Aortic smooth muscle cell (primary cell): ENCODE measurements around the gene OR4K2. TPM values are rescaled to one million over a fixed set of nuclear protein-coding genes. Genes with fewer than 3 reads are reported as not detected.

Experiments
- total RNA-seq: library from RNA; depleted of rRNA; stranded (reverse); fragments of >200 nt; gene quantifications from 2 replicates; pipeline ENCODE4 v1.2.3, GENCODE V29; 2014

Gene OR4K2
- total RNA-seq = not detected in 2 replicates

GRCh38 chr14:19874842-19875241 is at the start of gene OR4K2:
Gene OR4K2, plus strand, starts transcription at chr14:19875142. Its CDS starts 1,126 bp downstream, at chr14:19876268.

GRCh38 chr14:19920021-19920657 is 45.2 kb downstream of the OR4K2 start, which contains the start of gene OR4K5:
Gene OR4K5, plus strand, starts transcription at chr14:19920607. Its CDS starts 0 bp downstream, at chr14:19920607.

GRCh38 chr14:19930617-19931016 is 55.7 kb downstream of the OR4K2 start, which contains the start of gene OR4K1:
Gene OR4K1, plus strand, starts transcription at chr14:19930917. Its CDS starts 4,750 bp downstream, at chr14:19935667.

Other genes starting within 250 kb of the OR4K2 start
- gene OR11H2, start 161.3 kb upstream of the OR4K2 start, total RNA-seq = not detected in 2 replicates
- gene OR4Q3, start 131.6 kb upstream of the OR4K2 start, total RNA-seq = not detected in 2 replicates
- gene OR4M1, start 101.6 kb upstream of the OR4K2 start, total RNA-seq = not detected in 2 replicates
- not detected in 2 replicates for gene OR4N2, start 71.4 kb upstream of the OR4K2 start, total RNA-seq
- gene OR4K5, start 45.5 kb downstream of the OR4K2 start, total RNA-seq = not detected in 2 replicates
- not detected in 2 replicates for gene OR4K1, start 55.8 kb downstream of the OR4K2 start, total RNA-seq
- not detected in 2 replicates for gene OR4K15, start 100.4 kb downstream of the OR4K2 start, total RNA-seq
- gene OR4Q2, start 127.0 kb downstream of the OR4K2 start, total RNA-seq = not detected in 2 replicates
- gene OR4K14, start 144.2 kb downstream of the OR4K2 start, total RNA-seq = not detected in 2 replicates
- gene OR4K13, start 160.9 kb downstream of the OR4K2 start, total RNA-seq = not detected in 2 replicates
- not detected in 2 replicates for gene OR4L1, start 184.9 kb downstream of the OR4K2 start, total RNA-seq
- gene OR4K17, start 235.6 kb downstream of the OR4K2 start, total RNA-seq = not detected in 2 replicates